ENCODE measurements around the gene GSS. TPM values are rescaled to one million over a fixed set of nuclear protein-coding genes. Genes with fewer than 3 reads are reported as not detected.

The GSS gene
- total RNA-seq, 1 donor from 2014 or later, result 47.2 TPM

- intact Hi-C loops (cut with micrococcal nuclease), result no loop called here
These were observed 7.6 kb downstream of the GSS start for GRCh38 chr20:34948030-34948429.

- intact Hi-C loops (cut with micrococcal nuclease), result no loop called here
These were observed 8.3 kb downstream of the GSS start for GRCh38 chr20:34947336-34947735.

GRCh38 chr20:34946661-34947060, 8.9 kb downstream of the GSS start:
- intact Hi-C loops (cut with micrococcal nuclease), result no loop called here

GRCh38 chr20:34945315-34946077, 10.1 kb downstream of the GSS start:
- intact Hi-C loops (cut with micrococcal nuclease), result no loop called here

GRCh38 chr20:34943808-34944567, 11.6 kb downstream of the GSS start:
- intact Hi-C loops (cut with micrococcal nuclease), result no loop called here

- intact Hi-C loops (cut with micrococcal nuclease), result no loop called here
These were observed 13.3 kb downstream of the GSS start for GRCh38 chr20:34942301-34942700.

- intact Hi-C loops (cut with micrococcal nuclease), result no loop called here
These were observed 14.4 kb downstream of the GSS start for GRCh38 chr20:34941226-34941625.

- intact Hi-C loops (cut with micrococcal nuclease), result no loop called here
These were observed 15.5 kb downstream of the GSS start for GRCh38 chr20:34940081-34940481.

- intact Hi-C loops (cut with micrococcal nuclease), result no loop called here
These were observed 17.0 kb downstream of the GSS start for GRCh38 chr20:34938466-34939163.

- intact Hi-C loops (cut with micrococcal nuclease), result no loop called here
These were observed 23.8 kb downstream of the GSS start for GRCh38 chr20:34931771-34932170.

GRCh38 chr20:34928411-34928810, 27.2 kb downstream of the GSS start:
- intact Hi-C loops (cut with micrococcal nuclease), result no loop called here

GRCh38 chr20:34927736-34928135, 27.9 kb downstream of the GSS start:
- intact Hi-C loops (cut with micrococcal nuclease), result no loop called here

GRCh38 chr20:34926581-34926980, 29.0 kb downstream of the GSS start:
- intact Hi-C loops (cut with micrococcal nuclease), result no loop called here

- intact Hi-C loops (cut with micrococcal nuclease), result no loop called here
These were observed 29.6 kb downstream of the GSS start for GRCh38 chr20:34925981-34926380.

GRCh38 chr20:34925341-34925740, 30.3 kb downstream of the GSS start:
- intact Hi-C loops (cut with micrococcal nuclease), result no loop called here

GRCh38 chr20:34923414-34923813, 32.2 kb downstream of the GSS start:
- intact Hi-C loops (cut with micrococcal nuclease), result no loop called here

GRCh38 chr20:34922654-34923381, 32.8 kb downstream of the GSS start:
- intact Hi-C loops (cut with micrococcal nuclease), result no loop called here

GRCh38 chr20:34921436-34921835, 34.2 kb downstream of the GSS start:
- intact Hi-C loops (cut with micrococcal nuclease), result no loop called here

- intact Hi-C loops (cut with micrococcal nuclease), result no loop called here
These were observed 35.6 kb downstream of the GSS start for GRCh38 chr20:34920055-34920454.

- intact Hi-C loops (cut with micrococcal nuclease), result no loop called here
These were observed 38.7 kb downstream of the GSS start for GRCh38 chr20:34916774-34917354.
